Muscle of arm (tissue), 12 donors: Measurements from ENCODE around the gene PEX10. TPM values are rescaled to one million over a fixed set of nuclear protein-coding genes. Genes with fewer than 3 reads are reported as not detected.

Source experiments
- DNase-seq: peaks from one replicate; pipeline ENCODE4 v3.0.0-alpha.2; 2013
- polyA plus RNA-seq, 12 donors: library from polyadenylated mRNA; unstranded; fragments of 120-200 nt; gene quantifications; one replicate each; pipeline ENCODE4 v1.2.1, GENCODE V29; 2013; ENCODE audit not compliant: insufficient read length in 12 of 12

The PEX10 gene
- polyA plus RNA-seq, 12 donors: 13.1 to 28.0 (median 16.6) TPM; not detected in 1

- DNase-seq: peak; percentile 100
Observed at GRCh38 chr1:2391041-2391930, 21.1 kb downstream of the PEX10 start, which contains the start of the genes MORN1 and RER1. Gene MORN1, minus strand, starts transcription at chr1:2391554. Its CDS starts 21 bp downstream, at chr1:2391533. Gene RER1, plus strand, starts transcription at chr1:2391841. Its CDS starts 3,950 bp downstream, at chr1:2395791.

GRCh38 chr1:2389644-2390043, 22.7 kb downstream of the PEX10 start:
- no peak for DNase-seq

- DNase-seq: no peak
Observed at GRCh38 chr1:2388004-2388913, 24.1 kb downstream of the PEX10 start.

GRCh38 chr1:2386636-2387611, 25.4 kb downstream of the PEX10 start:
- DNase-seq: no peak

GRCh38 chr1:2385606-2386280, 26.6 kb downstream of the PEX10 start:
- DNase-seq: no peak

GRCh38 chr1:2384941-2385481, 27.4 kb downstream of the PEX10 start:
- no peak for DNase-seq

GRCh38 chr1:2384130-2384860, 28.1 kb downstream of the PEX10 start:
- no peak for DNase-seq

GRCh38 chr1:2383576-2383975, 28.8 kb downstream of the PEX10 start:
- no peak for DNase-seq

- DNase-seq: no peak
Observed at GRCh38 chr1:2382621-2383361, 29.6 kb downstream of the PEX10 start.

- peak; percentile 85 for DNase-seq
Observed at GRCh38 chr1:2381741-2382620, 30.4 kb downstream of the PEX10 start.

- no peak for DNase-seq
Observed at GRCh38 chr1:2380816-2381591, 31.4 kb downstream of the PEX10 start.

GRCh38 chr1:2379733-2380404, 32.5 kb downstream of the PEX10 start:
- DNase-seq: no peak

- no peak for DNase-seq
Observed at GRCh38 chr1:2378956-2379732, 33.2 kb downstream of the PEX10 start.

GRCh38 chr1:2378441-2378851, 33.9 kb downstream of the PEX10 start:
- DNase-seq: no peak

- no peak for DNase-seq
Observed at GRCh38 chr1:2377751-2378440, 34.5 kb downstream of the PEX10 start.
